HL-60 (cell line): Measurements from ENCODE around the gene MARF1.

Source experiments
- CTCF ChIP-seq: IDR thresholded peaks from one replicate; pipeline ENCODE4 v1.5.1; 2011; ENCODE audit warnings: low read length, control low read depth, inconsistent platforms; ENCODE audit not compliant: insufficient read depth
- POLR2AphosphoS5 ChIP-seq: IDR thresholded peaks from 2 replicates; pipeline ENCODE4 v1.6.1; 2012; ENCODE audit warnings: low read depth
- REST ChIP-seq: IDR thresholded peaks from 2 replicates; pipeline ENCODE4 v1.6.1; 2012; ENCODE audit warnings: low read depth; ENCODE audit not compliant: insufficient replicate concordance

- TF ChIP-seq CTCF (no peak), POLR2AphosphoS5 (no peak), REST (no peak)
Observed at GRCh38 chr16:15548482-15548891, 94.5 kb downstream of the MARF1 start.
